GM10248 (cell line): Measurements from ENCODE around the gene CASZ1.

Experiments
- CTCF ChIA-PET: fragments of 300-600 bp; sonication (Branson Sonifier 250); formaldehyde crosslinking; extraction: SDS; loops from one replicate; lab custom pipeline; 2021; ENCODE audit warnings: antibody characterized with exemption; lab: Yijun Ruan, JAX
- POLR2A ChIA-PET: fragments of 350-650 bp; sonication (Branson Sonifier 250); formaldehyde crosslinking; extraction: SDS; loops from one replicate; lab custom pipeline; 2020; ENCODE audit warnings: antibody characterized with exemption; lab: Yijun Ruan, JAX
- DNase-seq: peaks from one replicate; pipeline ENCODE4 v3.0.0; 2012; ENCODE audit errors: extremely low spot score
- TF ChIP-seq, protein P1 (sequence below): IDR thresholded peaks from 2 replicates; pipeline ENCODE4 v1.5.1; 2012; ENCODE audit warnings: mild to moderate bottlenecking, low read depth; ENCODE audit errors: extremely low read depth, missing control alignments, control extremely low read depth

The CASZ1 gene

DNA sequence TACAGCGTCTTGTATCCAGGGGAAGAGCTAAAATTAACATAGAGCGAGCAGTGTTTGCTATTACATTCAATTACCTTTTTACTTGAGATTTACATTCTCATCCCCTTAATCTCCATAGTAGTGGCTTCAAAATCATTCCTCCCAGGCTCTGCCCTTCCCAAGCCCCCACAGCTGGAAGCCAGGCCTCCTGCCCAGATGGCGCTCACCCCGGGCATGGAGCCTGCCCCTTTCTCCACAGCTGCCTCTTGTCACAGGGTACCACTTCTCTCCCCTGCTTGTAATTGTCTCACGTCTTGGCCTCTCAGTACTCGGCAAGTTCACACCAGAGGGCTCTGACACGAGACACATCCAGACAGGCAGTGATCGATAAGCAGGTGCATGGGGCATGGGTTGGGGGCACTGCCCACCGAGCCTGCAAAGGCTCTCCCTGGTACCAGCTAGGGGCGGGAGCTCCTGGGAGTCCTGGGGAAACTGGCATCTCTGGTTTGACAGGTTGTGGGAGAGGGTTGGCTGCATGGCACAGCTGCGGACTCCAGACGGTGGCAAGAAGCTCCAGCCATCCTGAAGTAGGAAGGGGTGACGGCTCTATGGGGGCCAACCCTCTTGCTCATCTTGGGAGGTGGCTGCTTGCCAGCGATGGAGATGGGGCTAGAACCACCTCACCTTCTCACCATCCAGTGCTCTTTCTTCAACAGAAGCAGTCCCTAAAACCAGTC, 20.1 kb downstream of the CASZ1 start:
- POLR2A ChIA-PET, result no interaction called here

DNA sequence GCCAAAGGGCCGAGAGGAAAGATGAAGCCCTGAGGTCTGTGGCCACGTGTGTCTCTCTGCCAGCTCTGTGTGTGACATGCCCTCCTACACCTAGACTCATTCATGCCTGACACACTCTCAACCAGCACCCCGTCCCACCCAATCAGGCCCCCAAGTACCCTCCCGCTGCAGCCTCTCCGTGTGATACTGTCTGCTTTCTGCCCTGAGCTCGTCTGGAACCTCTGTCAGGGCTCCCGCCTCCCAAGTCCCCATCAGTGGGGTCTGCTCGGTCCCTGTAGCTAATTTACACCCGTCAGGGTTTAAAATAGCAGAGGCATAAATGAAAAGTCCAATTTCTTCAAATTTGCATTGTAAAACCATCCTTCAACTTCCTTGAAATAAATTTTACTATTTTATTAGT, 20.7 kb downstream of the CASZ1 start:
- TF ChIP-seq, protein P1, sequence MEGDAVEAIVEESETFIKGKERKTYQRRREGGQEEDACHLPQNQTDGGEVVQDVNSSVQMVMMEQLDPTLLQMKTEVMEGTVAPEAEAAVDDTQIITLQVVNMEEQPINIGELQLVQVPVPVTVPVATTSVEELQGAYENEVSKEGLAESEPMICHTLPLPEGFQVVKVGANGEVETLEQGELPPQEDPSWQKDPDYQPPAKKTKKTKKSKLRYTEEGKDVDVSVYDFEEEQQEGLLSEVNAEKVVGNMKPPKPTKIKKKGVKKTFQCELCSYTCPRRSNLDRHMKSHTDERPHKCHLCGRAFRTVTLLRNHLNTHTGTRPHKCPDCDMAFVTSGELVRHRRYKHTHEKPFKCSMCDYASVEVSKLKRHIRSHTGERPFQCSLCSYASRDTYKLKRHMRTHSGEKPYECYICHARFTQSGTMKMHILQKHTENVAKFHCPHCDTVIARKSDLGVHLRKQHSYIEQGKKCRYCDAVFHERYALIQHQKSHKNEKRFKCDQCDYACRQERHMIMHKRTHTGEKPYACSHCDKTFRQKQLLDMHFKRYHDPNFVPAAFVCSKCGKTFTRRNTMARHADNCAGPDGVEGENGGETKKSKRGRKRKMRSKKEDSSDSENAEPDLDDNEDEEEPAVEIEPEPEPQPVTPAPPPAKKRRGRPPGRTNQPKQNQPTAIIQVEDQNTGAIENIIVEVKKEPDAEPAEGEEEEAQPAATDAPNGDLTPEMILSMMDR, result no peak
- CTCF ChIA-PET, result interaction anchor here (1.0 kb wide), 1 partner anchor 9 kb away, joined by 3 read pairs; no protein-coding TSS in a partner anchor
- POLR2A ChIA-PET, result no interaction called here
- DNase-seq, result no peak

More for the DNA sequence above, 20.1 kb downstream of the CASZ1 start:
- DNase-seq, result no peak
- CTCF ChIA-PET, result interaction anchor here (1.0 kb wide), 1 partner anchor 10 kb away, joined by 3 read pairs; no protein-coding TSS in a partner anchor
- TF ChIP-seq, protein P1, result no peak

DNA sequence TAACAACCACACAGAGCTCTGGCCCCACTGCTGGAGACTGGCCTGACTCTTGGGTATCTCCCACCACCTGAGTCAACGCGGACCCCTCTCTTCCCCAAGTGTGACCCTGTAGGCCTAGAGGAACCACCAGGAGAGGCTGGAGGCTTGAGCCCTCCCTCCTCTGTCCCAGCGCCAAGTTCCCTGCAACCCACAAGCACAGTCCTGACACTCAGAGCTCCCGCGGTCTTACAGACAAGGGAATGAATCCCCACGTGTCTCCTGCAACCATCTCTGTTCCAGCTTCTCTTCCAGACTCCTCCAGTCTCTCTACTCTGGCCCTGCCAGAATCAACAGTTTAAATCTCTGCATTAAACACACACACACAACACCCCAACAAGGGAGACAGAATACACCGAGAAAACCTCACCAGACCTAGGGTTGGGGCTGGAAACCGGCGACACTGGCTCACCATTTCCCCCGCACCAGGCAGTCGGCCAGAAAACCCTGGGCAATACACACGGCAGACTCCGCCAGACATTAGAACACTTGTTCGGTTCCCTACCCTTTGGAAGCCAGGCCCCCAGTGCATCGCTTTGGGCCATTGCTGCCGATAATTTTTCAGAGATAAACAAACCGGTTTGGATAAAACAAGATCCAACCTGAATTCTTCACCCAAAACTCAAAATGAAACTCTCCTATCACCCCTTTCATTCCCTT, 21.7 kb downstream of the CASZ1 start:
- no peak for DNase-seq
- ChIA-PET CTCF (no interaction called here), POLR2A (no interaction called here)
- TF ChIP-seq, protein P1, result no peak

DNA sequence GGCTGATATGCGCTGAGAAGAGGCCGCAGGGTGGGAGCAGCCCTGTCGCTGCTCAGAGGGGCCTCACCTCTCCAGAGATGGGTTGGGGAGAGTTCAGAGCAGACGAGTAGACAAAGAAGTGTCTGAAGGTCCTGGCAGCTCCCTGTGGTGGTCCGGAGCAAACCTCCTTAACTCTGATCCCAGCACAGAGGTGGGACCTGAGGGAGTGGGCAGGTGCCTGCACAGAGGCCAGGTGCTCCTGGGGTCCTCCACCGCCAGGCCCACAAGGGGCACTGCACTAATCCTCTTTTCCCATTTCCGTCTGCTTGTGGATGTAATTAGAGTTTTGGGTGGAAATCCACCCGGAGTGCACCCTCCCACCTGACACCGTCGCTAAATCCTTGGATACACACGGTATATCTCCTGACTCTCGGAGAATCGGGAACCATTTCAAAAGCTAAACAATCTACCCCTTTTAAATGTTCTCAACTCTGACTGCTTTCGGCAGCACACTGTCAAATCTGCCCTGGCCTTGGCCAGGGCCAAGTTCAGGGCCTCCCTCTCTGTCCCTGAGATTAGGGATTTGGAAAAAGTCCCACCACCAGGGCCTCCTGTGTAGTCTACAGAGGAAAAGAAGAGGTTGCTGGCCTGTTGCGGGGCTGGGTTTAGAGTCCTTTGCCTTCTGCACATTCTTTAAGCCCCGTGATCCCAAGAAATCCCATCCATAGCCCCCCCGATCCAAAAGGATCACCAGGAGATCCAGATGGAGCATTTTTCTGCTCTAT, 22.4 kb downstream of the CASZ1 start:
- ChIA-PET CTCF (interaction anchor here (1.0 kb wide), 1 partner anchor 10 kb away, joined by 3 read pairs; no protein-coding TSS in a partner anchor), POLR2A (no interaction called here)
- no peak for DNase-seq
- TF ChIP-seq, protein P1, result no peak

DNA sequence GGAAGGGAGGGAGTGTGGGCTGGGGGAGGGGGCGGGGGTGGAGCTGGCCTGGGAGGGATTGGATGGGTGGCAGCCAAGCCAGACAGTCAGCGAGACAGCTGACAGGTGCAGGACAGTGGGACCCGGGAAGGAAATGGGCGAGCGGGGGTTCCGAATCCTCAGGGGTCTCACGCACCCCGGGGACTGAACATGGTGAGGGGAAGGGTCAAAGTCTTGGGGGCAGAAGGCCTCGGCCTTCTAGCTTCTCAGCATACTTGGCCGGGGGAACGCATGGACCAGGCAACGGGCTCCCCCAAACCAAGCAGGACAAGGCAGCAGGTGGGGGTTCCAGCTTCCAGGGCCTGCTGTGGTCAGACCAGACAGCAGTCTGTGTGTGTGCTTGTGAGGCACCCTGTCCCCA, 23.1 kb downstream of the CASZ1 start:
- TF ChIP-seq, protein P1, result no peak
- CTCF ChIA-PET, result interaction anchor here (1.0 to 1.3 kb wide), 3 partner anchors 10 to 28 kb away, joined by 3 read pairs; no protein-coding TSS in a partner anchor
- POLR2A ChIA-PET, result no interaction called here
- no peak for DNase-seq

DNA sequence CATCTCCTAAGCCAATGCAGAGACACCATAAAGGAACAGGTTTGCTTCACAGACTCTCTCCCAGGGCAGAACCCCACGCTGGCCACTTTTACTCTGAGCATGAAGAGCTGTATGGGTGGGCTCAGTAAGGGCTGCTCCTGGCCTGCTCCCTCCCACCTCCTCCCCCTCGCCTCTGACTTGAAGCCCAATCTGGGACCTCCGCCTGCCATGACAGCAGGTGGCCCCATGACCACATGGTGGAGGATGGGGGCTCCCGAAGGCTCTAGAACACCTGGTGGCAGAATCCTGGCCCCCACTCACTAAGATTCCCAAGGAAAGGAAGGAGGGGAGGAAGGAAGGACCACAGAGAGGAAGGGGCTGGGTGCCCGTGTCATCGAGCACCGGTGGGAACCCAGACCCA, 23.7 kb downstream of the CASZ1 start:
- ChIA-PET POLR2A (no interaction called here), CTCF (interaction anchor here (1.0 to 1.3 kb wide), 3 partner anchors 13 to 29 kb away, joined by 3 to 4 read pairs (median 3); no protein-coding TSS in a partner anchor)
- DNase-seq, result no peak
- TF ChIP-seq, protein P1, result no peak
